ENCODE data around the gene PON3. TPM values are rescaled to one million over a fixed set of nuclear protein-coding genes. Genes with fewer than 3 reads are reported as not detected.

The PON3 gene
- total and polyA plus RNA-seq, 2 of the 13 experiments (the other 11 are each of a cell fraction or from before 2014, with no cell fraction given) = 23.6 to 37.8 TPM

DNA sequence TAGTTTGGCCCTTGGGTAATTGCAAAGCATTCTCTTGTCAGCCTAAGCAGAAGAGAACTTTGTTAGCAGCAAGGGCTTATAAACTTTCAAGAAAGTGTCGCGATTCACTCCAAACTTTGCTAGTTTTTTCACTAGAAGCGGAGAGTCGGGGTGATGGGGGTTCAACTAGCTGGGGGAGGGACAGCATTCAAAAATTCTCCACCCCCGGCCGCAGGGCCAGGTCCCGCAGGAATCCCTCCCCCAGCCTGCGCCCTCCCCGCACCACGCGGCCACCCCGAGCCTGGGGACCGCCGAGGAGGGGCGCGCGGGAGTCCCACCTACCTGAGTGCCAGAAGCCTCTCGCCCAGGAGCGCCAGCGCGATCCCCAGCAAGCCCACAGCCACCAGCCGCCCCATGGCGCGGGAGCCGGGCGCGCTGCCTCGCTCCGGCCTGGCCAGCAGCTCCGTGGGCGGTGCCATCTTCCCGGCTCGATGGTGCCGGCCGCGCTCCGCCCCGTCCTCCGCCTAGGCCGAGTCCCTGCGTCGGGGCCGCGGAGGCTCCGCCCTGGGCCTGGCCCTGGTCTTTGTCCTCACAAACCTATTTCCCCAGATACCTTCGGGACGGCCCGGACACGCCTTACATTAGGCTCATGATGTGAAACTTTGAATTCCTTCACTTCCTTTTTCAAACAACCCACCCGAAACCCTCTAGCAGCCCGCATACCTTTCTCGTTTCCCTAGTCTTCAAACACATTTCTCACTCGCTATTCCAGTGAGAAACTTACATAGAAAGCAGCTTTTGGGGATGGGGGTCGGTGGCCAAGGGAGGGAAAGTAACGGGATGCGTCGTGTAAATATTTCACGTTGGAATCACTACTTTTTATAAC lies 38.6 kb upstream of the PON3 start, which contains the start of gene PON2 (continued):
- TF ChIP-seq, protein P1, sequence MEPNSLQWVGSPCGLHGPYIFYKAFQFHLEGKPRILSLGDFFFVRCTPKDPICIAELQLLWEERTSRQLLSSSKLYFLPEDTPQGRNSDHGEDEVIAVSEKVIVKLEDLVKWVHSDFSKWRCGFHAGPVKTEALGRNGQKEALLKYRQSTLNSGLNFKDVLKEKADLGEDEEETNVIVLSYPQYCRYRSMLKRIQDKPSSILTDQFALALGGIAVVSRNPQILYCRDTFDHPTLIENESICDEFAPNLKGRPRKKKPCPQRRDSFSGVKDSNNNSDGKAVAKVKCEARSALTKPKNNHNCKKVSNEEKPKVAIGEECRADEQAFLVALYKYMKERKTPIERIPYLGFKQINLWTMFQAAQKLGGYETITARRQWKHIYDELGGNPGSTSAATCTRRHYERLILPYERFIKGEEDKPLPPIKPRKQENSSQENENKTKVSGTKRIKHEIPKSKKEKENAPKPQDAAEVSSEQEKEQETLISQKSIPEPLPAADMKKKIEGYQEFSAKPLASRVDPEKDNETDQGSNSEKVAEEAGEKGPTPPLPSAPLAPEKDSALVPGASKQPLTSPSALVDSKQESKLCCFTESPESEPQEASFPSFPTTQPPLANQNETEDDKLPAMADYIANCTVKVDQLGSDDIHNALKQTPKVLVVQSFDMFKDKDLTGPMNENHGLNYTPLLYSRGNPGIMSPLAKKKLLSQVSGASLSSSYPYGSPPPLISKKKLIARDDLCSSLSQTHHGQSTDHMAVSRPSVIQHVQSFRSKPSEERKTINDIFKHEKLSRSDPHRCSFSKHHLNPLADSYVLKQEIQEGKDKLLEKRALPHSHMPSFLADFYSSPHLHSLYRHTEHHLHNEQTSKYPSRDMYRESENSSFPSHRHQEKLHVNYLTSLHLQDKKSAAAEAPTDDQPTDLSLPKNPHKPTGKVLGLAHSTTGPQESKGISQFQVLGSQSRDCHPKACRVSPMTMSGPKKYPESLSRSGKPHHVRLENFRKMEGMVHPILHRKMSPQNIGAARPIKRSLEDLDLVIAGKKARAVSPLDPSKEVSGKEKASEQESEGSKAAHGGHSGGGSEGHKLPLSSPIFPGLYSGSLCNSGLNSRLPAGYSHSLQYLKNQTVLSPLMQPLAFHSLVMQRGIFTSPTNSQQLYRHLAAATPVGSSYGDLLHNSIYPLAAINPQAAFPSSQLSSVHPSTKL (CRISPR knock-in tag; IDR thresholded peaks at IDR 0.05) = peak; percentile 75
- TF ChIP-seq ZNF546 (CRISPR knock-in tag; conservative IDR thresholded peaks at IDR 0.05) (no peak), DNMT1 (CRISPR knock-in tag; IDR thresholded peaks at IDR 0.05) (peak; percentile 72; the same call in 1 of the 2 replicates), ZNF451 (CRISPR knock-in tag; IDR thresholded peaks at IDR 0.05) (no peak; the same call in 1 of the 2 replicates), ZNF292 (CRISPR knock-in tag; IDR thresholded peaks at IDR 0.05; ENCODE audit: borderline replicate concordance, low read depth) (no peak), ZNF260 (CRISPR knock-in tag; IDR thresholded peaks at IDR 0.05; ENCODE audit: borderline replicate concordance, low read depth) (no peak), NFYC (CRISPR knock-in tag; IDR thresholded peaks at IDR 0.05) (no peak), ZNF816 (CRISPR knock-in tag; IDR thresholded peaks at IDR 0.05; ENCODE audit: borderline replicate concordance) (peak; percentile 70; the same call in 1 of the 2 replicates)
- TF ChIP-seq, protein P2, sequence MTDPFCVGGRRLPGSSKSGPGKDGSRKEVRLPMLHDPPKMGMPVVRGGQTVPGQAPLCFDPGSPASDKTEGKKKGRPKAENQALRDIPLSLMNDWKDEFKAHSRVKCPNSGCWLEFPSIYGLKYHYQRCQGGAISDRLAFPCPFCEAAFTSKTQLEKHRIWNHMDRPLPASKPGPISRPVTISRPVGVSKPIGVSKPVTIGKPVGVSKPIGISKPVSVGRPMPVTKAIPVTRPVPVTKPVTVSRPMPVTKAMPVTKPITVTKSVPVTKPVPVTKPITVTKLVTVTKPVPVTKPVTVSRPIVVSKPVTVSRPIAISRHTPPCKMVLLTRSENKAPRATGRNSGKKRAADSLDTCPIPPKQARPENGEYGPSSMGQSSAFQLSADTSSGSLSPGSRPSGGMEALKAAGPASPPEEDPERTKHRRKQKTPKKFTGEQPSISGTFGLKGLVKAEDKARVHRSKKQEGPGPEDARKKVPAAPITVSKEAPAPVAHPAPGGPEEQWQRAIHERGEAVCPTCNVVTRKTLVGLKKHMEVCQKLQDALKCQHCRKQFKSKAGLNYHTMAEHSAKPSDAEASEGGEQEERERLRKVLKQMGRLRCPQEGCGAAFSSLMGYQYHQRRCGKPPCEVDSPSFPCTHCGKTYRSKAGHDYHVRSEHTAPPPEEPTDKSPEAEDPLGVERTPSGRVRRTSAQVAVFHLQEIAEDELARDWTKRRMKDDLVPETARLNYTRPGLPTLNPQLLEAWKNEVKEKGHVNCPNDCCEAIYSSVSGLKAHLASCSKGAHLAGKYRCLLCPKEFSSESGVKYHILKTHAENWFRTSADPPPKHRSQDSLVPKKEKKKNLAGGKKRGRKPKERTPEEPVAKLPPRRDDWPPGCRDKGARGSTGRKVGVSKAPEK (CRISPR knock-in tag; IDR thresholded peaks at IDR 0.05; ENCODE audit: borderline replicate concordance) = peak; percentile 14; the same call in 1 of the 2 replicates
- TF ChIP-seq, protein P3, sequence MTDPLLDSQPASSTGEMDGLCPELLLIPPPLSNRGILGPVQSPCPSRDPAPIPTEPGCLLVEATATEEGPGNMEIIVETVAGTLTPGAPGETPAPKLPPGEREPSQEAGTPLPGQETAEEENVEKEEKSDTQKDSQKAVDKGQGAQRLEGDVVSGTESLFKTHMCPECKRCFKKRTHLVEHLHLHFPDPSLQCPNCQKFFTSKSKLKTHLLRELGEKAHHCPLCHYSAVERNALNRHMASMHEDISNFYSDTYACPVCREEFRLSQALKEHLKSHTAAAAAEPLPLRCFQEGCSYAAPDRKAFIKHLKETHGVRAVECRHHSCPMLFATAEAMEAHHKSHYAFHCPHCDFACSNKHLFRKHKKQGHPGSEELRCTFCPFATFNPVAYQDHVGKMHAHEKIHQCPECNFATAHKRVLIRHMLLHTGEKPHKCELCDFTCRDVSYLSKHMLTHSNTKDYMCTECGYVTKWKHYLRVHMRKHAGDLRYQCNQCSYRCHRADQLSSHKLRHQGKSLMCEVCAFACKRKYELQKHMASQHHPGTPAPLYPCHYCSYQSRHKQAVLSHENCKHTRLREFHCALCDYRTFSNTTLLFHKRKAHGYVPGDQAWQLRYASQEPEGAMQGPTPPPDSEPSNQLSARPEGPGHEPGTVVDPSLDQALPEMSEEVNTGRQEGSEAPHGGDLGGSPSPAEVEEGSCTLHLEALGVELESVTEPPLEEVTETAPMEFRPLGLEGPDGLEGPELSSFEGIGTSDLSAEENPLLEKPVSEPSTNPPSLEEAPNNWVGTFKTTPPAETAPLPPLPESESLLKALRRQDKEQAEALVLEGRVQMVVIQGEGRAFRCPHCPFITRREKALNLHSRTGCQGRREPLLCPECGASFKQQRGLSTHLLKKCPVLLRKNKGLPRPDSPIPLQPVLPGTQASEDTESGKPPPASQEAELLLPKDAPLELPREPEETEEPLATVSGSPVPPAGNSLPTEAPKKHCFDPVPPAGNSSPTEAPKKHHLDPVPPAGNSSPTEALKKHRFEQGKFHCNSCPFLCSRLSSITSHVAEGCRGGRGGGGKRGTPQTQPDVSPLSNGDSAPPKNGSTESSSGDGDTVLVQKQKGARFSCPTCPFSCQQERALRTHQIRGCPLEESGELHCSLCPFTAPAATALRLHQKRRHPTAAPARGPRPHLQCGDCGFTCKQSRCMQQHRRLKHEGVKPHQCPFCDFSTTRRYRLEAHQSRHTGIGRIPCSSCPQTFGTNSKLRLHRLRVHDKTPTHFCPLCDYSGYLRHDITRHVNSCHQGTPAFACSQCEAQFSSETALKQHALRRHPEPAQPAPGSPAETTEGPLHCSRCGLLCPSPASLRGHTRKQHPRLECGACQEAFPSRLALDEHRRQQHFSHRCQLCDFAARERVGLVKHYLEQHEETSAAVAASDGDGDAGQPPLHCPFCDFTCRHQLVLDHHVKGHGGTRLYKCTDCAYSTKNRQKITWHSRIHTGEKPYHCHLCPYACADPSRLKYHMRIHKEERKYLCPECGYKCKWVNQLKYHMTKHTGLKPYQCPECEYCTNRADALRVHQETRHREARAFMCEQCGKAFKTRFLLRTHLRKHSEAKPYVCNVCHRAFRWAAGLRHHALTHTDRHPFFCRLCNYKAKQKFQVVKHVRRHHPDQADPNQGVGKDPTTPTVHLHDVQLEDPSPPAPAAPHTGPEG (CRISPR knock-in tag; IDR thresholded peaks at IDR 0.05) = no peak

Measured in HepG2 (cell line).